HL-60 (cell line): Measurements from ENCODE around the gene HHAT.

Experiments used
- DNase-seq, 2 experiments: peaks; one replicate each; pipeline ENCODE4 v3.0.0-alpha.2; 2010 to 2020; ENCODE audit warnings: low read depth in 1 of 2, low spot score in 1 of 2
- H3K27ac ChIP-seq: fragments of 250-450 bp; sonication (Bioruptor Pico); replicated peaks from 2 replicates; pipeline ENCODE4 v1.5.1; 2020; ENCODE audit warnings: mild to moderate bottlenecking, moderate library complexity
- H3K27me3 ChIP-seq: fragments of 250-450 bp; sonication (Bioruptor Pico); 2 replicates; pipeline ENCODE4 v1.5.1; 2021; ENCODE audit warnings: mild to moderate bottlenecking, moderate library complexity; ENCODE audit not compliant: insufficient read depth, poor library complexity, severe bottlenecking
- H3K4me3 ChIP-seq: replicated peaks from 2 replicates; pipeline ENCODE4 v1.5.1; 2011; ENCODE audit warnings: mild to moderate bottlenecking, control low read depth, low read length; ENCODE audit not compliant: insufficient read depth
- CTCF ChIP-seq: IDR thresholded peaks from one replicate; pipeline ENCODE4 v1.5.1; 2011; ENCODE audit warnings: low read length, control low read depth, inconsistent platforms; ENCODE audit not compliant: insufficient read depth
- GABPA ChIP-seq: IDR thresholded peaks from 2 replicates; pipeline ENCODE4 v1.6.1; 2012; ENCODE audit warnings: low read depth
- POLR2AphosphoS5 ChIP-seq: IDR thresholded peaks from 2 replicates; pipeline ENCODE4 v1.6.1; 2012; ENCODE audit warnings: low read depth
- REST ChIP-seq: IDR thresholded peaks from 2 replicates; pipeline ENCODE4 v1.6.1; 2012; ENCODE audit warnings: low read depth; ENCODE audit not compliant: insufficient replicate concordance
- SPI1 ChIP-seq: IDR thresholded peaks from 2 replicates; pipeline ENCODE4 v1.6.1; 2012; ENCODE audit warnings: low read depth, mild to moderate bottlenecking, borderline replicate concordance

HHAT gene

GRCh38 chr1:210676539-210676938 is 347.8 kb downstream of the HHAT start:
- TF ChIP-seq CTCF (no peak), GABPA (no peak), POLR2AphosphoS5 (no peak), REST (no peak), SPI1 (no peak)
- H3K4me3 ChIP-seq, result no peak overlapping the region
- H3K27me3 ChIP-seq, result no peaks in the 10 kb centered on the region
- H3K27ac ChIP-seq, result no peak overlapping the region
- DNase-seq, result no peak

GRCh38 chr1:210677533-210677932 is 348.8 kb downstream of the HHAT start:
- Histone ChIP-seq H3K27ac (no peak overlapping the region), H3K4me3 (no peak overlapping the region), H3K27me3 (no peaks in the 10 kb centered on the region)
- TF ChIP-seq GABPA, result no peak
- no peak for TF ChIP-seq CTCF
- no peak for TF ChIP-seq POLR2AphosphoS5
- TF ChIP-seq REST, result no peak
- no peak for TF ChIP-seq SPI1
- no peak for DNase-seq

GRCh38 chr1:210678306-210678705 is 349.6 kb downstream of the HHAT start:
- Histone ChIP-seq H3K4me3 (no peak overlapping the region), H3K27ac (no peak overlapping the region), H3K27me3 (no peaks in the 10 kb centered on the region)
- no peak for DNase-seq
- no peak for TF ChIP-seq GABPA
- no peak for TF ChIP-seq POLR2AphosphoS5
- no peak for TF ChIP-seq SPI1
- TF ChIP-seq CTCF, result no peak
- no peak for TF ChIP-seq REST
